ENCODE measurements around the gene CDKL5.

The CDKL5 gene

DNA sequence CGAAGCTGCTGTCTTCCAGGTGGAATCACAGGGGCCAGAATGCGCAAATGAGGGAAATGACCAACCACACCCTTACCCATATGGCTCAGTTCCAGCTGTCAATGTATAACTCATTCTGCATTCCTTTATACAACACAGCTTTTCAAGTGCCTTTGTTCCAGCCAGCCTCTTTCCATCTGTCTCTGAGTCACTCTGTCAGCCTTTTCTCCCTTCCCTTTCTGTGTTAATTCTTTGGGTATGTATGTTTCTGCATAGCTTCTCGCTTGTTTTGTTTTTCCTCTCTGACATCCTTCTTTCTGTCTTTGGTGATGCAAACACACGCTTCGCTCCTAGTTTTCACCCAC lies 192.0 kb downstream of the CDKL5 start:
- TF ChIP-seq TAF1 (IDR thresholded peaks at IDR 0.05; ENCODE audit: low read depth) (no peak), NFIC (IDR thresholded peaks at IDR 0.05) (peak; percentile 45; the same call in 1 of the 2 replicates)

DNA sequence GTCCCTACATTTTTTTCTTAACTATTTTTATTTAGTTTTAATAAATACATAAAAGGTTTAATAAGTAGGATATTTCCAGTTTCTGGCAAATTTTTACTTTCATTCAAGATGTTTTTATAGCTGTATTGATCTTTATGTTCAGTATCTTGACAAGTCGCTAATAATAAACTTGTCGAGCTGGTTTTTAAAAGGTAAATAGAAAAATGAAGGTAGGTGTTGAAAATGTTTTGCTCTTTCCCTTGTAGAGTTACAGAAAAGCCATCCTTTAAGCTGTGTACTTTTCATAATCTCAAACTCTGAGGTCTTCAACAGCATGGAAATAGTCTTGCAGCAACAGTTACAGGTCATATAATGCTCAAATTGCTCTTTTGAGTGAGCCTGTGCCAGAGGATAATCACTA lies 193.9 kb downstream of the CDKL5 start:
- TF ChIP-seq RAD21 (IDR thresholded peaks at IDR 0.05; ENCODE audit: low read depth) (no peak), CREB1 (IDR thresholded peaks at IDR 0.05; ENCODE audit: low read depth) (no peak), NFIC (IDR thresholded peaks at IDR 0.05) (no peak), TAF1 (IDR thresholded peaks at IDR 0.05; ENCODE audit: low read depth) (no peak), FOXM1 (IDR thresholded peaks at IDR 0.05; ENCODE audit: borderline replicate concordance, low read depth) (no peak), EGR1 (IDR thresholded peaks at IDR 0.05) (no peak), YY1 (IDR thresholded peaks at IDR 0.05; ENCODE audit: low read depth) (no peak), TEAD4 (IDR thresholded peaks at IDR 0.05) (no peak), EP300 (IDR thresholded peaks at IDR 0.05; ENCODE audit: borderline replicate concordance) (no peak), TCF12 (IDR thresholded peaks at IDR 0.05; ENCODE audit: low read depth) (no peak), CEBPB (IDR thresholded peaks at IDR 0.05) (no peak), ZBTB7A (IDR thresholded peaks at IDR 0.05; ENCODE audit: low read depth) (no peak)
- TF ChIP-seq, protein P1, sequence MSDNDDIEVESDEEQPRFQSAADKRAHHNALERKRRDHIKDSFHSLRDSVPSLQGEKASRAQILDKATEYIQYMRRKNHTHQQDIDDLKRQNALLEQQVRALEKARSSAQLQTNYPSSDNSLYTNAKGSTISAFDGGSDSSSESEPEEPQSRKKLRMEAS (IDR thresholded peaks at IDR 0.05): no peak
- TF ChIP-seq, protein P2, sequence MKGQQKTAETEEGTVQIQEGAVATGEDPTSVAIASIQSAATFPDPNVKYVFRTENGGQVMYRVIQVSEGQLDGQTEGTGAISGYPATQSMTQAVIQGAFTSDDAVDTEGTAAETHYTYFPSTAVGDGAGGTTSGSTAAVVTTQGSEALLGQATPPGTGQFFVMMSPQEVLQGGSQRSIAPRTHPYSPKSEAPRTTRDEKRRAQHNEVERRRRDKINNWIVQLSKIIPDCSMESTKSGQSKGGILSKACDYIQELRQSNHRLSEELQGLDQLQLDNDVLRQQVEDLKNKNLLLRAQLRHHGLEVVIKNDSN (IDR thresholded peaks at IDR 0.05): no peak
- TF ChIP-seq, protein P3, sequence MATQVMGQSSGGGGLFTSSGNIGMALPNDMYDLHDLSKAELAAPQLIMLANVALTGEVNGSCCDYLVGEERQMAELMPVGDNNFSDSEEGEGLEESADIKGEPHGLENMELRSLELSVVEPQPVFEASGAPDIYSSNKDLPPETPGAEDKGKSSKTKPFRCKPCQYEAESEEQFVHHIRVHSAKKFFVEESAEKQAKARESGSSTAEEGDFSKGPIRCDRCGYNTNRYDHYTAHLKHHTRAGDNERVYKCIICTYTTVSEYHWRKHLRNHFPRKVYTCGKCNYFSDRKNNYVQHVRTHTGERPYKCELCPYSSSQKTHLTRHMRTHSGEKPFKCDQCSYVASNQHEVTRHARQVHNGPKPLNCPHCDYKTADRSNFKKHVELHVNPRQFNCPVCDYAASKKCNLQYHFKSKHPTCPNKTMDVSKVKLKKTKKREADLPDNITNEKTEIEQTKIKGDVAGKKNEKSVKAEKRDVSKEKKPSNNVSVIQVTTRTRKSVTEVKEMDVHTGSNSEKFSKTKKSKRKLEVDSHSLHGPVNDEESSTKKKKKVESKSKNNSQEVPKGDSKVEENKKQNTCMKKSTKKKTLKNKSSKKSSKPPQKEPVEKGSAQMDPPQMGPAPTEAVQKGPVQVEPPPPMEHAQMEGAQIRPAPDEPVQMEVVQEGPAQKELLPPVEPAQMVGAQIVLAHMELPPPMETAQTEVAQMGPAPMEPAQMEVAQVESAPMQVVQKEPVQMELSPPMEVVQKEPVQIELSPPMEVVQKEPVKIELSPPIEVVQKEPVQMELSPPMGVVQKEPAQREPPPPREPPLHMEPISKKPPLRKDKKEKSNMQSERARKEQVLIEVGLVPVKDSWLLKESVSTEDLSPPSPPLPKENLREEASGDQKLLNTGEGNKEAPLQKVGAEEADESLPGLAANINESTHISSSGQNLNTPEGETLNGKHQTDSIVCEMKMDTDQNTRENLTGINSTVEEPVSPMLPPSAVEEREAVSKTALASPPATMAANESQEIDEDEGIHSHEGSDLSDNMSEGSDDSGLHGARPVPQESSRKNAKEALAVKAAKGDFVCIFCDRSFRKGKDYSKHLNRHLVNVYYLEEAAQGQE (IDR thresholded peaks at IDR 0.05; ENCODE audit: low read depth): no peak

DNA sequence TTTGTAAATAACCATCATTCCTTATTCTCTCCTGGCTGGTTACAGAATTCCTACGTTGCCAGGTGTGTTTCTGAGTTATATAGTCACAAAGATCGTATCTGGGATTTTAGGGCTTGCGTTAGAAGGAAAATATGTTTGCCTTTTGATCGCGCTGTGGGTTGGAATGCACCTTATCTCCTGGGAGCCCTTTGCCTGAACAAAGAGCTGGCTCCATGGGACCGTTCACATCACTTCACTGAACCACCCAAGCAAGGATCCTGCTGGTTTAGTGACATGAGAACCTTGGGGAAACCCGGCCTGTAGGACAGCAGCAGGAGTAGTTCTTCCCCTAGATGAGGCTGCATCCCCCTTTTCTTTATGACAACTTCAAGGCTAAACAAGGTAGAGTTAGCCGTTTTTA lies 194.9 kb downstream of the CDKL5 start:
- TF ChIP-seq ZBTB7A (IDR thresholded peaks at IDR 0.05; ENCODE audit: low read depth) (no peak), TAF1 (IDR thresholded peaks at IDR 0.05; ENCODE audit: low read depth) (no peak), RAD21 (IDR thresholded peaks at IDR 0.05; ENCODE audit: low read depth) (no peak), NFIC (IDR thresholded peaks at IDR 0.05) (no peak), TEAD4 (IDR thresholded peaks at IDR 0.05) (no peak), EP300 (IDR thresholded peaks at IDR 0.05; ENCODE audit: borderline replicate concordance) (no peak), YY1 (IDR thresholded peaks at IDR 0.05; ENCODE audit: low read depth) (no peak), CREB1 (IDR thresholded peaks at IDR 0.05; ENCODE audit: low read depth) (no peak), EGR1 (IDR thresholded peaks at IDR 0.05) (no peak), FOXM1 (IDR thresholded peaks at IDR 0.05; ENCODE audit: borderline replicate concordance, low read depth) (no peak), TCF12 (IDR thresholded peaks at IDR 0.05; ENCODE audit: low read depth) (no peak), CEBPB (IDR thresholded peaks at IDR 0.05) (no peak)
- TF ChIP-seq, protein P1 (IDR thresholded peaks at IDR 0.05): no peak
- TF ChIP-seq, protein P2 (IDR thresholded peaks at IDR 0.05): no peak
- TF ChIP-seq, protein P3 (IDR thresholded peaks at IDR 0.05; ENCODE audit: low read depth): no peak

DNA sequence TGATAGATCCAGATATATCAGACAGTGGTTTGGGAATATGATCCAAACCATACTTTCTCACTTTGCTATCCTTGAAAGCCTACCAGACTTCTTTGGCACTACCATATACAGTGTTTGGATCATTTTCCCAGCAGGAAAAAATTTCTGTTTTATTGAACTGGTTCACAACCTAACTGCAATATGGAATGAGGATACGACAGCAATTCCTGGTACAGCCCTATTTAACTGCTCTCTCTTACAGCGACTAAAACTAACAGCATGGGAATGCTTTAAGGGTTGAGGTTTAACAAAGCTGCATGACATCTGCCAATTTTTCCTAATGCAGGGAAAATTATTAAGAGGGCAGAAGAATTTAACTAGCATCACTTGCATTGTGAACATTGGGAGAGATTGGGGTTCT lies 199.2 kb downstream of the CDKL5 start:
- no peak for TF ChIP-seq YY1 (IDR thresholded peaks at IDR 0.05; ENCODE audit: low read depth)
- no peak for TF ChIP-seq EGR1 (IDR thresholded peaks at IDR 0.05)

DNA sequence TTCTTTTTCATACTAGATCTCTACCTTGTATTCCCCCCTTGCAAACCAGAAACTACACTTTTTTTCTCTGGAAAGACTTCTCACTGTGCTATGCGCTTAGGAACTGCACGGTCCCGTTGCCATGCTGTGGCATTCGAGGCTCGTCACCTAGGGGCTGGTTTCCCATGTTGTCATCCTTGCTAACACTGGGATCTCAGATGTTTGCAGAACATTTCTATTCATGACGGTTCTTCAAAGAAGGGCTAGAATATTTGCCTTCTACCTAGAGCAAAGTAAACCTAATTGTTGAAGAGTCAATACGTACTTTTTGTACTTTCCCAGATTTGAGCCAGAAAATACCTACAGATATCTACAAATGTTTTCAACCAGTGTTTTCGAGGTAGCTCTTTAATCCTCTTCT lies 205.5 kb downstream of the CDKL5 start:
- TF ChIP-seq EGR1 (IDR thresholded peaks at IDR 0.05) (no peak), YY1 (IDR thresholded peaks at IDR 0.05; ENCODE audit: low read depth) (no peak), FOXM1 (IDR thresholded peaks at IDR 0.05; ENCODE audit: borderline replicate concordance, low read depth) (no peak), NFIC (IDR thresholded peaks at IDR 0.05) (no peak), CREB1 (IDR thresholded peaks at IDR 0.05; ENCODE audit: low read depth) (no peak), TEAD4 (IDR thresholded peaks at IDR 0.05) (no peak), EP300 (IDR thresholded peaks at IDR 0.05; ENCODE audit: borderline replicate concordance) (no peak)
- TF ChIP-seq, protein P2 (IDR thresholded peaks at IDR 0.05): no peak
- TF ChIP-seq, protein P3 (IDR thresholded peaks at IDR 0.05; ENCODE audit: low read depth): no peak
